Right hindlimb (tissue), 1 donor: ENCODE results near the gene LDLRAP1.
"Not testable (repeated sequence)": the region's sequence is repeated elsewhere in the genome, so short reads cannot be mapped to it uniquely, and the experiment has no call there.

ENCODE experiments used
- DNase-seq: peaks from one replicate; pipeline ENCODE4 v3.0.0-alpha.2; 2018

The LDLRAP1 gene, protein sequence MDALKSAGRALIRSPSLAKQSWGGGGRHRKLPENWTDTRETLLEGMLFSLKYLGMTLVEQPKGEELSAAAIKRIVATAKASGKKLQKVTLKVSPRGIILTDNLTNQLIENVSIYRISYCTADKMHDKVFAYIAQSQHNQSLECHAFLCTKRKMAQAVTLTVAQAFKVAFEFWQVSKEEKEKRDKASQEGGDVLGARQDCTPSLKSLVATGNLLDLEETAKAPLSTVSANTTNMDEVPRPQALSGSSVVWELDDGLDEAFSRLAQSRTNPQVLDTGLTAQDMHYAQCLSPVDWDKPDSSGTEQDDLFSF

DNA sequence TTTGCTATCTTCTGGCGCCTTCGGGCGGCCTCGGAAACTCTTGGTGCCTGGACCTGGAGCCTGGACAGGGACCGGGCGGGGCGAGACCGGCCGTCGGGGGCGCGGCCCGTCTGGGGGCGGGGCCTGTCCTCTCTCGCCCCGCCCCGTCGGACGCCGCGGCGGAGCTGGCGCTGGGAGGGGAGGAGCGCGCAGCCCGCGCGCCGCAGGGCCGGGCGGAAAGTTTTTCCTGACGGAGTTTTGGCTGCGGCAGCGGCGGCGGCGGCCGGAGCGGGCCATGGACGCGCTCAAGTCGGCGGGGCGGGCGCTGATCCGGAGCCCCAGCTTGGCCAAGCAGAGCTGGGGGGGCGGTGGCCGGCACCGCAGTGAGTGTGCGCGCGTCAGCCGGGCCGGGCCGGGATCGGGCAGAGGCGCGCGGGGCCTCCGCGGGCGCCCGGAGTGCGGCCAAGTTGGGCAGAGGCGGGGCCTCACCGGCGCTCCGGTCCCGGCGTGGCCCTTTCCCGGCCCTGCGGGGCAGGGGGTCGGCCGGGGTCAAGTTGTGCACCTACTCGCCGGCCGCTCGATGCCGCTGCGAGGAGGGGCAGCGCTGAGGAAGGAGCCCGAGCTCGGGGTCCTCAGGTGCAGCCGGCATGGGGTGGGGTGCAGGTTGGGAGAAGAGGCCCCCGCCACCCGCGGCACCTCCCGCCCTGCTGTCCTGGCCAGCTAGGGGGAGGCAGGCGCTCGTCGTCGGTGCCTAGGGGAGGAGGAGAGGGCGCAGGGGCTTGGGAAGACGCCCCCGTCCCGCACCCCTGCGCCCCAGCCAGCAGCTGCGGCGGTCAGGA lies at the start of gene LDLRAP1:
TSS of gene LDLRAP1 (plus strand) at position 182 of the 818 bp plus-strand sequence. CDS start at position 275, 93 bp downstream.
- peak; percentile 84 for DNase-seq

DNA sequence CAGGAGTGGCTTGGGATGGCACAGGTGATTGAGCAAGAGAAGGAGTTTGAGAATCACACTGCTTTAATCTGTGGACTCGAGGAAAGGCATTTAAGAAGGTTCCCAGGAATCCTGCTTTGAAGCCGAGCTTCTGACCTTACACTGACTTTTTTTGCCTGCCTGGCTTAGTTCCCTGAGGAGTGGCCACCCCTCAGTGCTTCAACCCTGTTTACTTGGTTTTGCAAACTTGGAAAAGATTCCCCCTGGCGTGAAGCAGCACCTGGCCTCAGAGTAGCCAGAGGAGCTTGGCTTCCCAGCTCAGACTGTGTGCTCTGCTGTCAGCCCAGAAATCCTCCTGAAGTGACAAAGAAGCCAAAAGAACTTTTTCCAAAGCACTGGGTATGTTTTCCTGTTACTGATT lies 48.5 kb upstream of the LDLRAP1 start:
- no peak for DNase-seq

DNA sequence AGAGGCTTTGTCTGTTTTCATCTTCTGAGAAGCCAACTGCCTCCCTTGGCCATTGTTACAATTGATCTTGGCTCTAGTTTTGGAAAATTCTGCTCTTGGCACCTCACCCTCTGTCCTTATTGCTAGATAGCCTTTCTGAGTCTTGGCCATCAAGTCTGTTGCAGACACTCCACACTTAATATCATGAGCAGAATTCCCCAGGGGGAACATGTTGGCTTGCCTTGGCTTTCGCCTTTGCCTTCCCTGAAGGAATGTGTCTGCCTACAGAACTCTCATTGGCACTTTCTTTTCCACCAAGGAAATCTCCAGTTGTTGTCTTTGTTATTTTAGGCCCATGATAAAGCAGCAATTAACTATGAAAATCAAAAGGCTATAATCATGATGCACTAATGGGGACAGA lies 42.7 kb upstream of the LDLRAP1 start:
- no peak for DNase-seq

DNA sequence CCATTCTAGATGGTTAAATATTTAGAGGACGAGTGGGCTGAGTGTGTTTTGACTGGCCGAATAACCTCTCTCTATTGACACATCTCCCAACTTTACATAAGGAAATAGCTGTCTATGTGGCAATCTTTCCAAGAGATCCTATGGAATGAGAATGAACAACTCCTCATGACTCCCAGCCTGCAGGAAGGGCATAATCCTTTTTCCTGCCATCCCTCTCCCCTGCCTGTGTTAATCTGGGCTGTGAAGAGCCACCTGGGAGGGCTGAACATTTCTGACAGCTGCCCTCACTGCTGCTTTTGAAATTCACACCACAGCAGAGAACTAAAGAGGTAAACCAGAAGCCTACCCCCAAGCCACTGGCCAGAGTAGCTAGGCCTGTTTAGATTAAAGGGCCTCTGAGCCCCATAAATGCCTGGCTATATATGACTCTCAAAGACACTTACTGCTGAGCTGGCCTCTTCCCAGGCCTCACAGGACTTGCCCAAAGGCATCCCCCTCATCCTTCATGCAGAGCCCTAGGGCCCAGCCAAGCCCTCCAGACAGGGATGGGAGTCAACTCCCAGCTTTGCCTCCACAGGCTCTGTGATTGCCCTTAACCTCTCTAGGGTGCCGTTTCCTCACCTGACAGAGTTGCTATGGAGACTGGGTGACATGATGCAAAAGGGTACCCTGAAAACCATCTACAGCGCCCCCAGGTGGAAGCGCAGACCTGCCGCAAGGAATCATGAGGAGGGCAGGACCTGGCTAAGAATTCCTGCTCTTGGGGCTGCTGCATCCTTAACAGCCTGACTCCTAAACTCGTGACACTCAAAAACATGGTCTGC lies 42.0 kb upstream of the LDLRAP1 start:
- no peak for DNase-seq

DNA sequence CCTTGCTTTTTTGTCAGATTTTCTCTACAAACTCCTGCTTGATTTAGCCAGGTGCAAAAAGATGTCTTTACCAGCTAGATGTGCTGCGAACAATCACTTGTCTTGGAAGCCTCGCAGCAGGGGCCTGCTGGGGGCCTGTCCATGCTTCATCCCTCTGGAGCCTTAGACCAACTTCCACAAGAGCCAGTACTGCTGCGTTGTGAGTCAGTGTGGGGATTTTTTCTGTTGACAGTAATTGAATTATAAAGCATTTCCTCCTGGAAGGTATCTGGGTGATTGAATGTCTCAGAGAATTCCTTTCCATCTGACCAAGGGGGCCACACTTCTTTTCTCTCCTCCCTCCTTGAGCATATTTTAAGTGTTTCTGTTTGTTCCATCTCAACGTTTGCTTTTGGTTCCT lies 40.4 kb upstream of the LDLRAP1 start:
- no peak for DNase-seq

DNA sequence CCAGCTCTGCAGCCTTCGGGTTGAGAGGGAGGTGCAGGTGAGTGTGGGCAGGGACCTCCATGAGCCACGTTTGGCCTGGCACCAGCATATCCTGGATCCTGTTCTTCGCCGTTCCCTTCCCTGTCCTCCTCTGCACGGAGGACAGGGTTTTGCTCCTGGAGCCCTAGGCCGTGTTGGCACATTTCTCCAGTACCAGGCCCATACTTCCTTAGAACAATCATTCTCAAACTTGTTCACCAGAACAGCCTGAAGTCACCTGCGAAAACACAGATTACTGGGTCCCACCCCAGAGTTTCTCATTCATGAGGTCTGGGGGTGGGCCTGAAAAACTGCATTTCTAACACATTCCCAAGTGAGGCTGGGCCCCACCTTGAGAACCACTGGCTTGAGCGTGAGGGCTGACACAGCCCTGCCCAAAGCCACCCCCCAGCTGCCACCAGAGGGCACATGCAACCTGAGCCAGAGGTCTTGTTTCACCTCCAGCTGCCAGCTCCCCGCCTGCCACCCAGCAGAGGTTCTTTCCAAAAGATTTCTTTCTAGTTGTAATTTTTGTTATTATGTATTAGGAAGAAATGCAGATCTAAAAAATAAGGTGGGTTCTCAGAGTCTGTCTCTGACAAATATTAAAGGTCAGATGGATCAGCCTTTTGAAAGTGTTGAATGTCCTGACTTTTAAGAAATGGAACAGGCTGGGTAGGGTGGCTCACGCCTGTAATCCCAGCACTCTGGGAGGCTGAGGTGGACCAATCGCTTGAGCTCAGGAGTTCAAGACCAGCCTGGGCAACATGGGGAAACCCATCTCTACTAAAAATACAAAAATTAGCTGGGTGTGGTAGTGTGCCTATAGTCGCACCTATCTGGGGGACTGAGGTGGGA lies 39.6 kb upstream of the LDLRAP1 start:
- DNase-seq, result no peak

DNA sequence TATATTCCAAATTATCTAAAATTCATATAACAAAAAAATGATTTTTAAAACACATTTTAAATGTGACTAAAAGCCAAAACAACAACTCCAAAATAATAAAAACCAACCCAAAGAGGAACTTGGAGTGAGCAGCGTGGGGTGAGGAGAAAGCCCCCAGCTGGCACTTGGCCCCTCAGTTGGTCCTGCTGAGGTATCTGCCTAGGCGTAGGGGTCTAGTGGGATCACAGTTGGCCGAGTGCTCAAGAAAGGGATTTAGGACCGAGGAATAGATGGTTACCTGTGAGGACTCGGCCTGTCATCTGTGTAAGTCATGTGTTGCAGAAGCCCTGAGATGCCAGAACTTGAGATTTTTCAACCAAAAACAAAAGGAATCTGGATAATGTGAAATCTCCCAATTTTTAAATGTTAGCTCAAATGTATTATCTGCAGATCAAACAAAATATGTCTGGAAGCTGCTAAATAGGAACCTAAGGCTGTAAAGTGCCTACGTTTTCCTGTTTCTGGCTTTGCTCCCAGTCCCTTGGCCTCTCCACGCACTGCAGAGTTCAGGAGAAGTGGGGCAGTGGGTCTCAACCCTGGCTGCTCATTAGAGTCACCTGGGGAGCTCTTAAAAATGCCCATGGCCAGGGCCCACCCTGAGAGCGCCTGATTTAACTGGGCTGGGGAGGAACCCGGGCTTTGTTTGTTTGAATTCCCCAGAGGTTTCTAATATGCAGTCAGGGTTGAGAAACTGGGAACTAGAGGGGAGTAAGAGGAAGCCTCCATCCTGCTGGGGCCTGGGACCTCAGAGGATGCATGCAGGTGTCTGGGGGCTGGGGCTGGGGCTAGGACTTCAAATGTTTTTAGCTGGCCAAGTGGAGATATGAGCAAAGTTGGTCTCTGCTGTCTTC lies 38.5 kb upstream of the LDLRAP1 start:
- no peak for DNase-seq

DNA sequence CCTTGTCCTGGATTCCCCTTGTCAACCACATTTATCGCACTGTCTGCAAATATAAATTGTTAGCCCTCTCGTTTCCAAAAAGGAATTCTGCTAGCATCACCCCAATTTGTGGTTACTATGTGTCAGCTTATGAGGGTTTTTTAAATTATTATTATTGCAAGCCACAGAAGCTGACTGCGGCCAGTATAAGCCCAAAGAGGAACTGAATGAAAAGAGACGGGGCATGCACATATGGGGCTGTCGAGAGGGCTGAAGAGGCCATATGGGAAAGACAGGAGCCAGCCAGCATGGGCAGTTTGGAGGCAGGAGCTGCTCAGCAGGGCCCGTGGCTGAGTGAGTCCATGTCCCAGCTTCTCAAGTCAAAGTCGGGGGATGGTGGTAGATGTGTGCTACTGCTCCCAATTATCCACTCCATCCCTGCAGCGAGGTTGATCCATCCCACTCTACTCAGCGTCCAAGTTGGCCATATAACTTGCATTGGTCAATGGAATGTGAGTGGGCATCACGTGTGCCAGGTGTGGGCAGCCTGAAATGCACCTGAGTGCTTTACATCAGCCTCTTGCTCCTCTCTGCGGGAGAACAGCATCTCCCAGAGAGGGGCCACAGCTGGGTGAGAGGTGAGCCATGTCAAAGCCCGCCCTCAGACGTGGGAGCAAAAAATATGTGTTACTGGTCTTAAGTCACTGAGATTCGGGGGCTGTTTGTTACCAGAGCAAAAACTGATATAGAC lies 37.6 kb upstream of the LDLRAP1 start:
- DNase-seq, result no peak

DNA sequence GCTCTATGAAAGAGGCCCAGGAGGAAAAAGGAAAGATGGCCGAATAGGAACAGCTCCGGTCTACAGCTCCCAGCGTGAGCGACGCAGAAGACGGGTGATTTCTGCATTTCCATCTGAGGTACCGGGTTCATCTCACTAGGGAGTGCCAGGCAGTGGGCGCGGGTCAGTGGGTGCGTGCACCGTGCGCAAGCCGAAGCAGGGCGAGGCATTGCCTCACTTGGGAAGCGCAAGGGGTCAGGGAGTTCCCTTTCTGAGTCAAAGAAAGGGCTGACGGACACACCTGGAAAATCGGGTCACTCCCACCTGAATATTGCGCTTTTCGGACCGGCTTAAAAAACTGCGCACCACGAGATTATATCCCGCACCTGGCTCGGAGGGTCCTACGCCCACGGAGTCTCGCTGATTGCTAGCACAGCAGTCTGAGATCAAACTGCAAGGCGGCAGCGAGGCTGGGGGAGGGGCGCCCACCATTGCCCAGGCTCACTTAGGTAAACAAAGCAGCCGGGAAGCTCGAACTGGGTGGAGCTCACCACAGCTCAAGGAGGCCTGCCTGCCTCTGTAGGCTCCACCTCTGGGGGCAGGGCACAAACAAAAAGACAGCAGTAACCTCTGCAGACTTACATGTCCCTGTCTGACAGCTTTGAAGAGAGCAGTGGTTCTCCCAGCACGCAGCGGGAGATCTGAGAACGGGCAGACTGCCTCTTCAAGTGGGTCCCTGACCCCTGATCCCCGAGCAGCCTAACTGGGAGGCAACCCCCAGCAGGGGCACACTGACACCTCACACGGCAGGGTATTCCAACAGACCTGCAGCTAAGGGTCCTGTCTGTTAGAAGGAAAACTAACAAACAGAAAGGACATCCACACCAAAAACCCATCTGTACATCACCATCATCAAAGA lies 36.6 kb upstream of the LDLRAP1 start:
- DNase-seq, result not testable (repeated sequence)

DNA sequence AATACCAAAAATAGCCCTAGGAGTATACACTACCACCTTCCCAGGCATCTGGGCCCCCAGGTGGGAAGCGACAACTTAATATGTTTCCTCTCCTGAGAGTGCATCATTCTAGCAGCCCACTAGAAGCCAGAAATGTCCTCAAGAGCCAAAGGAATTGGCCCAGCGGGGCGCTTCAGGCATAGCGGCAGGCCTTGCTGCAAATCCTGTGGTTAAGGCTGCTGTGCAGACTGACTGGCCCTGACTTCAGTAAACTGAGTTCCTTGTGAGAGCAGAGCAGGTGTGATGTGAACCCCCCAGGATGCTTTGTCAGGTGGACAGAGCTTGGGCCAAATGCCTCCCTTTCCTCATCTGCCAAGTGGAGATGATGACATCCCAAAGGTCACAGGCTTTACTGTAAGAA lies 29.7 kb upstream of the LDLRAP1 start:
- no peak for DNase-seq

DNA sequence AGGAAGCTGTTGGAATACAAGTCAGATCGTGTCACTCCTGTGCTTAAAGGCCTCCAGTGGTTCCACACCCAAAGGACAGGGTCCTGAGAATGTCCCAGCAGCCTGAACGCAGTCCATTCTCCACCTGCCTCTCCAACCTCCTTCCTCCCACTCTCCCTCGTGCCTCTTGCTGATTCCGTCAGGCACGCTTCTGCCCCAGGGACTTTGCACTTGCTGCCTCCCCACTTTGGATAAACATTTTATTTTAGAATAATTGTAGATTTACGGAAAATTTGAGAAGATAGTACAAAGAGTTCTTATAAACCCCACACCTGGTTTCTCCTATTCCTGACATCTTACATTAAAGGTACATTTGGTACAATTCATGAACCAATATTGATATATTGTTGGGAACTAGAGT lies 28.4 kb upstream of the LDLRAP1 start:
- DNase-seq, result no peak

DNA sequence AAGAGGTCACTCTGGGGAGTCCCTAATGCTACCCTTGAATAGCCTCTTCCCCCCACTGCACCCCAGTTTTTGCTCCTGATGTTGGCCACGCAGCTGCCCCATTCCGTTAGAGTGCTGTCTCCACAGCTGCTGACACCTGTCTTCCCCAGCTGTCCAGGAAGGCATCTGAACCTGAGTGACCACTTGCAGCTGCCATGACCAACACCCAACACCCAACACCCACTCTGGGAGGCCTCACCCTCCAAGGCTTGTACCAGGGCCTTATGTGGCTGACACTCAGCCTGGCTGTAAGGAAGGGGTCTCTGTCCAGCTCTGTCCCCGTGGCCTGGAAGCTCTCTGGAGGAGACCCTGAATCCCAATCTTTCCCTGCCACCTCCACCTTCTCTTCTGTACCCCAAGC lies 26.7 kb upstream of the LDLRAP1 start:
- no peak for DNase-seq

DNA sequence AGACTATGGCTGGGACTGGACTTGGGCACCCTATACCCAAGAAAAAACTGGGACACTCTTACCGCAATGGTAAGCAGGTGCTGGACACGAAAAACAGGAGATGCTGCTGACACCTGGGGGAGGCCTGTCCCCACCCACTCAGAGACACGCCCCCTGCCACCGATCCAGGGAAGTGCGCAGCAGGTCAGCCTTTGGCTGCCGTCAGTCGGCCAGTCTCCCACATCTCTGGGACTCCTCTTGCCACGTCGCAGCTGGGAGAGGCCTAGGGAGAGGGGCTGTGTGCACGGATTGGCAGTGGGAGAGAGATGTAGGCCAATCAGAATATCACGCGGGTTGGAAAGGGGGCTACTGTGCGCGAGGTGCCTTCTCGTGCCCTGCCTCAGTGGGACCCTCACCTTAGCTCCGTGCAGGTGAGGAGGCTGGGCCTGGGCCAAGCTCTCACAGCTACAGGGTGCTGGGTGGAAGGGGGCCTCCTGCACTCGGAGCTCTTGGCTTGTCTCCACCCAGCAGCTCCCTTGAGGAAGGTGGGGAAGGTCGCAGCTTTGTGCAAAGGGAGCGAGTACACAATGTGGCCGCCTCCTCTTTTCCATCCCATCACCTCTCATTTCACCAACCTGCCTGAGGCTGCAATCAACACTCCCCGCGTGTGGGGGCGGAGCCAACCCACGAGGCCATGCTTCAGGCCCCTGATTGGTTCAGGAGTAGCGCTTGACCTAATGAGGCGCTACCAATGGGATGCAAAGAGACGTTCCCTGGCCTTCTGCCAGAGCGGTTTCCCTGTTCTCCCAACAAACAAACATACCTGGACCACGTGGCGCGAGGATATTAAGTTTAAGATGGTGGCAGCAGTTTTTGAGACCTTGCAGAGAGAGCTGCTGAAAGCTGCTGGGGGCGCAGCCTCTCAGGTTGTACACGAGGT lies 25.7 kb upstream of the LDLRAP1 start:
- DNase-seq, result no peak

DNA sequence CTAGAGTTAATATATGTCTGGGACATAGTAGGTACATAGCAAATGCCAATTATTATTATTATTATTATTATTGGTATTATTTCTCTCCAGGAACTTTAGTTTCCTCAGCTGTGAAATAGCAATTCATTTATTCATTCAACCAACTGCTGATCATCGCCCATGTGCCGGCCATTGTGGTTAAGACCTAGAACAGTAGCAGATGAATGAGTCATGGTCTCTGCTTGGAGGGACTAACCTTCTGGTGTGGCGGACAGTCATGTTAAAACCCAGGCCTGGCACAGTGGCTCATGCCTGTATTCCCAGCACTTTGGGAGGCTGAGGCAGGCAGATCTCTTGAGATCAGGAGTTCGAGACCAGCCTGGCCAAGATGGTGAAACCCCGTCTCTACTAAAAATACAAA lies 23.8 kb upstream of the LDLRAP1 start:
- no peak for DNase-seq

DNA sequence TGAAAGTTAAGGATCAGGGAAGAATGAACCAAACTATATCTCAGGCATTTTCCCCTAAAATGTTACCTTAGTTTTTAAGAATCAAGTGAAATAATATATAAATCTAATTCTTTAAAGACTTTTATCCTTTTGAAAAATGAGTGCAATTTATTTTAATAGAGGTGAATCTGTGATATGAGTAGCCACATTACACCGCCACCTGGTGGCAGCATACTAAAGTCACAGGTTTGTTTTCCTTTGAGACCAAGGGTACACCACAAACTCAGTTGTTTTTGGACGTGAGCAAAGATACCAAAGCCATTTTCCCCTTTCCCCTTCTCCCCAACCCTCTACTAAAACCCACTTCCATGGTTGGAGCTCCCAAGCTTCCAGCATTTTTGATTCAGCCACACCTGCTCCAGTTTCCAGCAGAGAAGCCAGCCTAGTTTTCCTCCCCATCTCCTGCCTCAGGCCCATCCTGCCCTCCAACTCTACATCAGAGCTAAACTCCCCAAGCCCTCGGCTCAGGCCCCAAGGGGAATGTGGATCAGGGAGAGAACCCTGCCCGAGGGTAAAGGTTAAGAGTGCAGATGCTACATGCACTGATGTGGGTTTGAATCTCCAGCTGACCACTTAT lies 22.9 kb upstream of the LDLRAP1 start:
- DNase-seq, result peak; percentile 61

DNA sequence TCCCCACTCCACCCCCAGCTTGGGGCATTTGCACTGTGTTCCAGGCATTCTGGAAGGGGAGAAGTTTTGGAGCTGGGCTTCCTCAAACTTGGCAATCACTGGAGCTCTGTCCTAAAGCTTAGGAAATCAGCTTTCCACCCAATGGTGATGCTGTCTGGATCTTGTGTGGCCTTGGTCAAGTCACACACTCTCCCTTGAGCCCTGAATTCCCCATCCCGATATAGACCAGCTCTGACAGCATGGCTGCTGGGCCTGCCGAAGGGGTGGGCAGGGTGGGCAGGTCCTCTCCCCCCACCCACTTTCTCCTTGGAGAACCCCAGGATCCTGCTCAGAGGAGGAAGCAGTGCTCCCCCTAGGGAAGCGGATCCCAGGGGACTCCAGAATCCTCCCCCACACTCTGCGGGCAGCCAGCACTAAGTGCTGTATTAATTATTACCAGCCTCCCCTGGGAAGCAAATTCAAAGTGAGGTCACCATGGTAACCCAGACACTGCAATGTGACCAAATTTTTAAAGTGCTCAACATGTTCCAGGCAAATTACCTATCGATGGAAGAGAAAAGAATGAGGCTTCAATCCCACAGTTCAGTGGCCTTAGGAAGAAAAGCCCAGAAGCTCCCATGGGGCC lies 21.3 kb upstream of the LDLRAP1 start:
- DNase-seq, result no peak

DNA sequence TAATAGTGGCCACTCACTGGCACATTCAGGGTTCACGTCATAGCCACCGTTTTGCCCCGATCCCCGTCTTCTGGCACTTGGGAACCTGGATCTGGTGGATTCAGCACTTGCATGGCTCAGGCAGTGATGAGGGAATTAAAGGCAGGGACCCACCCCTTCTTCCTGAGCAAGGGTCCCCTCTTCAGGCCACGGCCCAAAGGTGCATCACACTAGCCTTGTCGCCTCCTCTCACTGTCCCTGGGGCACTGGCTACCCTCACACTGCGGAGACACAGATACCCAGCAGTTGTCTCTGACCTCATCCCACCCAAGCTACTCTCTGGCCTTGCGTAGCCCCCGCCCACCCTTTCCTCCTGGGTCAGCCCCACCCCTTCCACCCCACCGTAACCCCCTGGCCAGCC lies 19.9 kb upstream of the LDLRAP1 start:
- no peak for DNase-seq
